OCI-LY1 (cell line): ENCODE data around the gene KCNMB4.

ENCODE experiments used
- H2AFZ ChIP-seq: fragments of 200-600 bp; sonication (generic), shearing (Covaris generic); 2 replicates; pipeline ENCODE4 v1.6.0; 2014; ENCODE audit warnings: antibody characterized with exemption, mild to moderate bottlenecking, low read length
- H3F3A ChIP-seq: fragments of 200-600 bp; sonication (generic), shearing (Covaris generic); 2 replicates; pipeline ENCODE4 v1.6.0; 2014; ENCODE audit warnings: mild to moderate bottlenecking, antibody characterized with exemption, low read length, moderate library complexity; ENCODE audit not compliant: insufficient read depth
- H3K27ac ChIP-seq: fragments of 200-600 bp; sonication (generic); 2 replicates; pipeline ENCODE4 v1.5.1; 2014; ENCODE audit warnings: low read length, mixed run types, mild to moderate bottlenecking, low read depth; ENCODE audit not compliant: poor library complexity, severe bottlenecking
- H3K27me3 ChIP-seq: fragments of 200-600 bp; sonication (generic); 2 replicates; pipeline ENCODE4 v1.6.0; 2014; ENCODE audit warnings: antibody characterized with exemption, mild to moderate bottlenecking, low read length, moderate library complexity; ENCODE audit not compliant: insufficient read depth
- H3K36me3 ChIP-seq: fragments of 200-600 bp; sonication (generic); 2 replicates; pipeline ENCODE4 v1.6.1; 2014; ENCODE audit warnings: mild to moderate bottlenecking, antibody characterized with exemption, low read length, moderate library complexity, mixed read lengths; ENCODE audit not compliant: insufficient read depth
- H3K4me1 ChIP-seq: fragments of 200-600 bp; sonication (generic); 2 replicates; pipeline ENCODE4 v1.5.1; 2014; ENCODE audit warnings: mild to moderate bottlenecking, low read length, moderate library complexity; ENCODE audit not compliant: insufficient read depth, severe bottlenecking
- H3K4me2 ChIP-seq: fragments of 200-600 bp; sonication (generic), shearing (Covaris generic); 2 replicates; pipeline ENCODE4 v1.6.1; 2014; ENCODE audit warnings: low read length
- H3K4me3 ChIP-seq: fragments of 200-600 bp; sonication (generic); 2 replicates; pipeline ENCODE4 v1.5.1; 2014; ENCODE audit warnings: low read length, low read depth, mild to moderate bottlenecking, mixed read lengths; ENCODE audit not compliant: poor library complexity, severe bottlenecking
- H3K79me2 ChIP-seq: fragments of 200-600 bp; shearing (Covaris generic); 2 replicates; pipeline ENCODE4 v1.6.1; 2016; ENCODE audit warnings: mixed run types, low read length, mixed read lengths; ENCODE audit not compliant: insufficient read depth
- H3K9ac ChIP-seq: fragments of 200-600 bp; sonication (generic), shearing (Covaris generic); 2 replicates; pipeline ENCODE4 v1.6.1; 2014; ENCODE audit warnings: mild to moderate bottlenecking, low read length, mixed read lengths
- H3K9me2 ChIP-seq: fragments of 200-600 bp; sonication (generic), shearing (Covaris generic); 2 replicates; pipeline ENCODE4 v1.6.1; 2014; ENCODE audit warnings: low read depth, mild to moderate bottlenecking, low read length, mixed read lengths
- H3K9me3 ChIP-seq: fragments of 200-600 bp; shearing (Covaris generic); 2 replicates; pipeline ENCODE4 v1.6.1; 2014; ENCODE audit warnings: low read length, mixed read lengths
- H4K20me1 ChIP-seq: fragments of 200-600 bp; sonication (generic), shearing (Covaris generic); 2 replicates; pipeline ENCODE4 v1.6.0; 2016; ENCODE audit warnings: mild to moderate bottlenecking, low read length; ENCODE audit not compliant: insufficient read depth
- CTCF ChIP-seq: fragments of 200-600 bp; sonication (generic), shearing (Covaris generic); IDR thresholded peaks from 2 replicates; pipeline ENCODE4 v1.5.1; 2017; ENCODE audit warnings: mild to moderate bottlenecking, antibody characterized with exemption, low read length, moderate library complexity, mixed read lengths
- EZH2 ChIP-seq: fragments of 200-600 bp; sonication (generic), shearing (Covaris generic); IDR thresholded peaks from 2 replicates; pipeline ENCODE4 v1.8.0; 2017; ENCODE audit warnings: borderline replicate concordance, mixed run types, mild to moderate bottlenecking, antibody characterized with exemption, low read length, moderate library complexity, mixed read lengths

Gene KCNMB4

GRCh38 chr12:70422631-70423030, 56.5 kb downstream of the KCNMB4 start:
- H3K9ac ChIP-seq = no peak overlapping the region
- H2AFZ ChIP-seq = no peak overlapping the region
- no peaks in the 10 kb centered on the region for H3K27me3 ChIP-seq
- H3K4me3 ChIP-seq = no peak overlapping the region
- H3F3A ChIP-seq = no peaks in the 10 kb centered on the region; the same call in 1 of the 2 replicates
- H3K4me2 ChIP-seq = no peak overlapping the region
- H3K9me2 ChIP-seq = no peaks in the 10 kb centered on the region
- peaks cover 12% of the 10 kb centered on the region; the same call in 1 of the 2 replicates for H3K36me3 ChIP-seq
- H4K20me1 ChIP-seq = no peaks in the 10 kb centered on the region
- no peak for TF ChIP-seq EZH2
- TF ChIP-seq CTCF = no peak
- no peaks in the 10 kb centered on the region for H3K9me3 ChIP-seq
- H3K79me2 ChIP-seq = no peaks in the 10 kb centered on the region
- H3K4me1 ChIP-seq = no peaks in the 10 kb centered on the region
- no peak overlapping the region for H3K27ac ChIP-seq

GRCh38 chr12:70426620-70427019, 60.5 kb downstream of the KCNMB4 start:
- no peaks in the 10 kb centered on the region for H3K9me3 ChIP-seq
- H3K4me2 ChIP-seq = no peak overlapping the region
- no peak overlapping the region for H3K9ac ChIP-seq
- TF ChIP-seq CTCF = no peak
- TF ChIP-seq EZH2 = no peak
- no peaks in the 10 kb centered on the region for H4K20me1 ChIP-seq
- H3K27me3 ChIP-seq = no peaks in the 10 kb centered on the region
- no peaks in the 10 kb centered on the region for H3K9me2 ChIP-seq
- H3K79me2 ChIP-seq = no peaks in the 10 kb centered on the region
- no peaks in the 10 kb centered on the region; the same call in 1 of the 2 replicates for H3F3A ChIP-seq
- no peak overlapping the region for H3K27ac ChIP-seq
- H3K36me3 ChIP-seq = peaks cover 27% of the 10 kb centered on the region; the same call in 1 of the 2 replicates
- no peaks in the 10 kb centered on the region for H3K4me1 ChIP-seq
- no peak overlapping the region for H2AFZ ChIP-seq
- no peak overlapping the region for H3K4me3 ChIP-seq

DNA sequence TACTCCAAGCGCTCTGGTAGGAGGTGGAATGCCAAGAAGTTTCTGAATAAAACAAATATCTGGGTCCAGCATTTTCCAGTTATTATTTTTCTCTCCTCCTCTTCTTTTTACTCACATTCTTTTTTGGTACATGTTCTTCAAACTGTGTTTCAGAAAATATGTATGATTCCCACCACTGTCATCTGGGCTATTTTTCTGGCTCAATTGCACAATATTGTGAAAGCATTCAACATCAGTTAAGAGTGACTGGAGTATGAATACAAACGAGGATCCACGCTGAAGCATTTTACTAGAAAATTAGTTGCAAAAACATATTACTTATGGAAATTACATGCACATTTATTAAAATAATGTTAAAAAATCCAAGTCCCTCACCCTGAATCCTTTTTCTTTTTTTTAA, 61.5 kb downstream of the KCNMB4 start:
- H3K27ac ChIP-seq = no peak overlapping the region
- peaks cover 33% of the 10 kb centered on the region; the same call in 1 of the 2 replicates for H3K36me3 ChIP-seq
- no peaks in the 10 kb centered on the region for H4K20me1 ChIP-seq
- no peaks in the 10 kb centered on the region for H3K27me3 ChIP-seq
- no peak overlapping the region for H3K4me3 ChIP-seq
- H3K9me2 ChIP-seq = no peaks in the 10 kb centered on the region
- no peak overlapping the region for H3K4me2 ChIP-seq
- H3K9me3 ChIP-seq = no peaks in the 10 kb centered on the region
- TF ChIP-seq EZH2 (no peak), CTCF (no peak)
- H3K9ac ChIP-seq = no peak overlapping the region
- no peaks in the 10 kb centered on the region; the same call in 1 of the 2 replicates for H3F3A ChIP-seq
- no peak overlapping the region for H2AFZ ChIP-seq
- no peaks in the 10 kb centered on the region for H3K79me2 ChIP-seq
- H3K4me1 ChIP-seq = no peaks in the 10 kb centered on the region
